Neural cell (in vitro differentiated cells): Measurements from ENCODE around the gene COL6A3. TPM values are rescaled to one million over a fixed set of nuclear protein-coding genes. Genes with fewer than 3 reads are reported as not detected.

Experiments
- H2AFZ ChIP-seq: fragments of 200-600, 300-800 bp; sonication (generic), shearing (Covaris generic); 2 replicates; pipeline ENCODE4 v1.6.0; 2014; ENCODE audit warnings: low read depth, mild to moderate bottlenecking, antibody characterized with exemption, low read length, moderate library complexity
- H3F3A ChIP-seq: fragments of 200-600 bp; shearing (Covaris generic); 2 replicates; pipeline ENCODE4 v1.6.1; 2016; ENCODE audit warnings: mild to moderate bottlenecking, moderate library complexity, mixed read lengths, antibody characterized with exemption, low read length; ENCODE audit not compliant: insufficient read depth, poor library complexity, severe bottlenecking
- H3K27ac ChIP-seq: fragments of 200-600, 300-800 bp; sonication (generic), shearing (Covaris generic); 2 replicates; pipeline ENCODE4 v1.5.1; 2014; ENCODE audit warnings: mild to moderate bottlenecking, low read length, moderate library complexity
- H3K27me3 ChIP-seq: fragments of 300-800, 200-600 bp; sonication (generic), shearing (Covaris generic); 2 replicates; pipeline ENCODE4 v1.6.0; 2014; ENCODE audit warnings: mild to moderate bottlenecking, low read depth, low read length, moderate library complexity; ENCODE audit not compliant: insufficient read depth
- H3K36me3 ChIP-seq: fragments of 300-800, 200-600 bp; sonication (generic), shearing (Covaris generic); 2 replicates; pipeline ENCODE4 v1.5.1; 2014; ENCODE audit warnings: mild to moderate bottlenecking, antibody characterized with exemption, low read length, moderate library complexity; ENCODE audit not compliant: insufficient read depth
- H3K4me2 ChIP-seq: fragments of 300-800, 200-600 bp; sonication (generic), shearing (Covaris generic); 2 replicates; pipeline ENCODE4 v1.6.0; 2014; ENCODE audit warnings: mild to moderate bottlenecking, low read length
- H3K4me3 ChIP-seq: fragments of 300-800, 200-600 bp; sonication (generic), shearing (Covaris generic); 2 replicates; pipeline ENCODE4 v1.5.1; 2014; ENCODE audit warnings: mild to moderate bottlenecking, low read length, moderate library complexity
- H3K79me2 ChIP-seq: fragments of 200-600 bp; shearing (Covaris generic); replicated peaks from 2 replicates; pipeline ENCODE4 v1.6.0; 2014; ENCODE audit warnings: mild to moderate bottlenecking, low read length, moderate library complexity; ENCODE audit not compliant: insufficient read depth
- H3K9ac ChIP-seq: fragments of 300-800, 200-600 bp; sonication (generic), shearing (Covaris generic); 2 replicates; pipeline ENCODE4 v1.6.1; 2016; ENCODE audit warnings: mild to moderate bottlenecking, low read length, mixed read lengths
- H3K9me2 ChIP-seq: fragments of 200-600 bp; shearing (Covaris generic); 2 replicates; pipeline ENCODE4 v1.6.1; 2016; ENCODE audit warnings: mild to moderate bottlenecking, low read length, mixed read lengths; ENCODE audit not compliant: insufficient read depth
- H3K9me3 ChIP-seq: fragments of 200-600, 300-800 bp; sonication (generic), shearing (Covaris generic); 2 replicates; pipeline ENCODE4 v1.6.1; 2016; ENCODE audit warnings: mild to moderate bottlenecking, mixed run types, low read length, moderate library complexity, mixed read lengths
- H4K20me1 ChIP-seq: fragments of 200-600 bp; shearing (Covaris generic); 2 replicates; pipeline ENCODE4 v1.6.1; 2016; ENCODE audit warnings: mild to moderate bottlenecking, mixed run types; ENCODE audit not compliant: insufficient read depth
- EP300 ChIP-seq: fragments of 450-650 bp; conservative IDR thresholded peaks from 2 replicates; pipeline ENCODE4 v1.6.1; 2014; ENCODE audit warnings: antibody characterized with exemption, mild to moderate bottlenecking, moderate library complexity; ENCODE audit not compliant: poor library complexity, severe bottlenecking
- EZH2 ChIP-seq: fragments of 200-600, 300-800 bp; shearing (Covaris generic), sonication (generic); IDR thresholded peaks from 2 replicates; pipeline ENCODE4 v1.6.1; 2014; ENCODE audit warnings: antibody characterized with exemption, low read length, borderline replicate concordance, mild to moderate bottlenecking; ENCODE audit not compliant: insufficient read depth, poor library complexity, severe bottlenecking
- MXI1 ChIP-seq: fragments of 450-650 bp; conservative IDR thresholded peaks from 2 replicates; pipeline ENCODE4 v1.6.1; 2014; ENCODE audit warnings: antibody characterized with exemption, mild to moderate bottlenecking; ENCODE audit not compliant: poor library complexity, severe bottlenecking
- POLR2AphosphoS5 ChIP-seq: IDR thresholded peaks from 2 replicates; pipeline ENCODE4 v1.6.1; 2012
- RAD21 ChIP-seq: fragments of 450-650 bp; conservative IDR thresholded peaks from 2 replicates; pipeline ENCODE4 v1.6.1; 2014; ENCODE audit warnings: antibody characterized with exemption, mild to moderate bottlenecking, moderate library complexity
- SMC3 ChIP-seq: fragments of 450-650 bp; conservative IDR thresholded peaks from 2 replicates; pipeline ENCODE4 v1.6.1; 2014; ENCODE audit warnings: antibody characterized with exemption, mild to moderate bottlenecking, moderate library complexity; ENCODE audit not compliant: poor library complexity
- TAF1 ChIP-seq: IDR thresholded peaks from 2 replicates; pipeline ENCODE4 v1.6.1; 2012; ENCODE audit warnings: low read depth
- polyA plus RNA-seq: library from polyadenylated mRNA; depleted of rRNA; stranded (reverse); fragments of >200 nt; gene quantifications from 2 replicates; pipeline ENCODE4 v1.2.3, GENCODE V29; 2014
- TF ChIP-seq, protein P1 (sequence below): IDR thresholded peaks from 2 replicates; pipeline ENCODE4 v1.6.1; 2012; ENCODE audit warnings: borderline replicate concordance

COL6A3 gene
- polyA plus RNA-seq, 1 donor from 2014 or later, result 0.05 TPM

DNA sequence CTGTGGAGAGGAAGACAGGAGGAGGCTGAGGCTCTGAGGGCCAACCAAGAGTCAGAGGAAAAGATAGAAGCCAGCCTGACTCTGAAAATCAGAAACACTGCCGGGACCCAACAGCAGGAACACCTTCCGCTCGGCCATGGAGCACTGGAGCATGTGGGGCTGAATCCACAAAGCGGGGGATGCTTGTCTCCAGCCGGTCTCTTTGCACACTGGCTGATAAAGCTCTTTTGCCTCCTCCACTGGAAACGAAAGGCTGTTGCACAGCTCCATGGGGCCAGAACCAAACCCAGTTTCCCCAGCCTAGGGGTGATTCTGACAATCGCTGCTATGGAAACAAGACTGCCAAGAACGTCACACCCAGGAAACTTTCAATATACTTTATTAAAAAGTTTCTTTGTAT lies 90.3 kb downstream of the COL6A3 start:
- Histone ChIP-seq H2AFZ (no peak overlapping the region), H3K79me2 (no peaks in the 10 kb centered on the region), H3K4me3 (no peak overlapping the region), H3K9me3 (no peaks in the 10 kb centered on the region), H3K27ac (no peak overlapping the region), H3K9ac (no peak overlapping the region), H3K27me3 (no peaks in the 10 kb centered on the region), H3F3A (no peaks in the 10 kb centered on the region), H3K4me2 (no peak overlapping the region), H3K36me3 (no peaks in the 10 kb centered on the region), H3K9me2 (no peaks in the 10 kb centered on the region), H4K20me1 (no peaks in the 10 kb centered on the region)
- TF ChIP-seq RAD21 (no peak), SMC3 (no peak)

DNA sequence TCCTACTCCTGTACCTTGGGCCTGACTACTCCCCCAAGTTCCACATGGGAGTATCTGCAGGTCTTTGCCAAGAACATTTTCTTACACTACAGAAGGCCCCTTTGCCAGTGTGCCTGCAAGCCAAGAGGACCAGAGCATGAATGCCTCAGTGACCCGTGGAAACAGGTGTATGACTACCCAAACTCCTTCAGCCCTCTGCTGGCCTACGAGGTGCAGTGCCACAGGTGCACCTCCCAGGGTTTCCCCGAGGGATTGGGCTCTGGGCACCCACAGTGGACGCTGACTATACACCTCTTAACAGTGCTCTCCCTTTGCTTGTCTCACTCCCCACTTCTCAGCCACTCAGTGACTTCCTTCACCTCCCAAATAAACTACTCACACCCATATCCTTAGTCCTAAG lies 91.4 kb downstream of the COL6A3 start:
- H3K4me2 ChIP-seq, result no peak overlapping the region
- no peaks in the 10 kb centered on the region for H4K20me1 ChIP-seq
- no peaks in the 10 kb centered on the region for H3K36me3 ChIP-seq
- H3K27me3 ChIP-seq, result no peaks in the 10 kb centered on the region
- H3K4me3 ChIP-seq, result no peak overlapping the region
- H3K9me2 ChIP-seq, result no peaks in the 10 kb centered on the region
- H3F3A ChIP-seq, result no peaks in the 10 kb centered on the region
- no peaks in the 10 kb centered on the region for H3K79me2 ChIP-seq
- no peak overlapping the region for H2AFZ ChIP-seq
- no peak overlapping the region for H3K9ac ChIP-seq
- H3K9me3 ChIP-seq, result no peaks in the 10 kb centered on the region
- no peak overlapping the region for H3K27ac ChIP-seq
- no peak for TF ChIP-seq MXI1
- no peak for TF ChIP-seq EZH2
- no peak for TF ChIP-seq EP300
- no peak for TF ChIP-seq POLR2AphosphoS5
- TF ChIP-seq, protein P1, sequence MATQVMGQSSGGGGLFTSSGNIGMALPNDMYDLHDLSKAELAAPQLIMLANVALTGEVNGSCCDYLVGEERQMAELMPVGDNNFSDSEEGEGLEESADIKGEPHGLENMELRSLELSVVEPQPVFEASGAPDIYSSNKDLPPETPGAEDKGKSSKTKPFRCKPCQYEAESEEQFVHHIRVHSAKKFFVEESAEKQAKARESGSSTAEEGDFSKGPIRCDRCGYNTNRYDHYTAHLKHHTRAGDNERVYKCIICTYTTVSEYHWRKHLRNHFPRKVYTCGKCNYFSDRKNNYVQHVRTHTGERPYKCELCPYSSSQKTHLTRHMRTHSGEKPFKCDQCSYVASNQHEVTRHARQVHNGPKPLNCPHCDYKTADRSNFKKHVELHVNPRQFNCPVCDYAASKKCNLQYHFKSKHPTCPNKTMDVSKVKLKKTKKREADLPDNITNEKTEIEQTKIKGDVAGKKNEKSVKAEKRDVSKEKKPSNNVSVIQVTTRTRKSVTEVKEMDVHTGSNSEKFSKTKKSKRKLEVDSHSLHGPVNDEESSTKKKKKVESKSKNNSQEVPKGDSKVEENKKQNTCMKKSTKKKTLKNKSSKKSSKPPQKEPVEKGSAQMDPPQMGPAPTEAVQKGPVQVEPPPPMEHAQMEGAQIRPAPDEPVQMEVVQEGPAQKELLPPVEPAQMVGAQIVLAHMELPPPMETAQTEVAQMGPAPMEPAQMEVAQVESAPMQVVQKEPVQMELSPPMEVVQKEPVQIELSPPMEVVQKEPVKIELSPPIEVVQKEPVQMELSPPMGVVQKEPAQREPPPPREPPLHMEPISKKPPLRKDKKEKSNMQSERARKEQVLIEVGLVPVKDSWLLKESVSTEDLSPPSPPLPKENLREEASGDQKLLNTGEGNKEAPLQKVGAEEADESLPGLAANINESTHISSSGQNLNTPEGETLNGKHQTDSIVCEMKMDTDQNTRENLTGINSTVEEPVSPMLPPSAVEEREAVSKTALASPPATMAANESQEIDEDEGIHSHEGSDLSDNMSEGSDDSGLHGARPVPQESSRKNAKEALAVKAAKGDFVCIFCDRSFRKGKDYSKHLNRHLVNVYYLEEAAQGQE, result no peak

DNA sequence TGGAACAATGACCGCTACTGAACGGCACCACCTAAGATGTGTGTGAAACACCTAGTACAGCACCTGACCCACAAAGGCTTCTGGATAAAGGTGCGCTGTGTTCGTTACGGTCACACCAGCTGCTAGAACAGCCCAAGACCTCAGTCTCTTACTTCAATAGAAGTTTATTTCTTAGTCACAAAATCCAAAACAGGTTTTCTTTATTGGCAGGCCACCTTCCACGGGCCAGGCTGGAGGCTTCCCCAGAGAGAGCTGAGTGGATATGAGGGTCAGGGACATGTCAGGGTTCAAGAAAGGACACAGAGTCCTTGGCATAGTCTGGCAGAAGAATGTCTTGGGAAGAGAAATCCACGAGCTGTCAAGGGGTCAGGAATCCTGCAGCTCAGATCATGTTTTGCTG lies 92.2 kb downstream of the COL6A3 start:
- Histone ChIP-seq H2AFZ (no peak overlapping the region), H3K36me3 (no peaks in the 10 kb centered on the region), H3K79me2 (no peaks in the 10 kb centered on the region), H3K9ac (no peak overlapping the region), H3K4me2 (no peak overlapping the region), H3K9me3 (no peaks in the 10 kb centered on the region), H3K4me3 (no peak overlapping the region), H3K27ac (no peak overlapping the region), H3K27me3 (no peaks in the 10 kb centered on the region), H3K9me2 (no peaks in the 10 kb centered on the region), H3F3A (no peaks in the 10 kb centered on the region), H4K20me1 (no peaks in the 10 kb centered on the region)
- TF ChIP-seq, protein P1, result no peak
- TF ChIP-seq RAD21, result no peak
- no peak for TF ChIP-seq POLR2AphosphoS5
- no peak for TF ChIP-seq MXI1
- TF ChIP-seq TAF1, result no peak
- TF ChIP-seq SMC3, result no peak
